Chondrocyte (in vitro differentiated cells): Measurements from ENCODE around the gene DDIT4. TPM values are rescaled to one million over a fixed set of nuclear protein-coding genes. Genes with fewer than 3 reads are reported as not detected.
A peak's percentile ranks its signal among the peaks of the same experiment; 100 is the strongest.

Experiments used
- DNase-seq: peaks from one replicate; pipeline ENCODE4 v3.0.0; 2021; ENCODE audit warnings: mixed read lengths, low spot score
- H3K27ac Mint-ChIP-seq: one replicate; pipeline ENCODE4 v1.8.0; 2021; ENCODE audit warnings: mild to moderate bottlenecking, moderate library complexity, mixed read lengths; ENCODE audit not compliant: unreplicated experiment
- H3K27me3 Mint-ChIP-seq: 2 replicates; pipeline ENCODE4 v1.8.0; 2021; ENCODE audit warnings: low read depth, mixed read lengths
- H3K36me3 Mint-ChIP-seq: 2 replicates; pipeline ENCODE4 v1.8.0; 2021; ENCODE audit warnings: low read depth, mixed read lengths
- H3K4me1 Mint-ChIP-seq: 2 replicates; pipeline ENCODE4 v1.8.0; 2021; ENCODE audit warnings: low read depth, mild to moderate bottlenecking, mixed read lengths
- H3K4me3 Mint-ChIP-seq: one replicate; pipeline ENCODE4 v1.8.0; 2021; ENCODE audit warnings: mild to moderate bottlenecking, moderate library complexity, mixed read lengths; ENCODE audit not compliant: unreplicated experiment
- H3K9me3 Mint-ChIP-seq: 2 replicates; pipeline ENCODE4 v1.8.0; 2021; ENCODE audit warnings: low read depth, mixed read lengths
- total RNA-seq: library from RNA; stranded (reverse); gene quantifications from 3 replicates; pipeline ENCODE4 v1.2.1, GENCODE V29; 2021
- TF ChIP-seq, protein P1 (sequence below): fragments of 200-600 bp; sonication (generic); IDR thresholded peaks from 2 replicates; pipeline ENCODE4 v1.5.0; 2021; ENCODE audit warnings: antibody characterized with exemption, mild to moderate bottlenecking, moderate library complexity

DDIT4 gene
- total RNA-seq, 1 donor from 2014 or later = 241 TPM

- TF ChIP-seq, protein P1, sequence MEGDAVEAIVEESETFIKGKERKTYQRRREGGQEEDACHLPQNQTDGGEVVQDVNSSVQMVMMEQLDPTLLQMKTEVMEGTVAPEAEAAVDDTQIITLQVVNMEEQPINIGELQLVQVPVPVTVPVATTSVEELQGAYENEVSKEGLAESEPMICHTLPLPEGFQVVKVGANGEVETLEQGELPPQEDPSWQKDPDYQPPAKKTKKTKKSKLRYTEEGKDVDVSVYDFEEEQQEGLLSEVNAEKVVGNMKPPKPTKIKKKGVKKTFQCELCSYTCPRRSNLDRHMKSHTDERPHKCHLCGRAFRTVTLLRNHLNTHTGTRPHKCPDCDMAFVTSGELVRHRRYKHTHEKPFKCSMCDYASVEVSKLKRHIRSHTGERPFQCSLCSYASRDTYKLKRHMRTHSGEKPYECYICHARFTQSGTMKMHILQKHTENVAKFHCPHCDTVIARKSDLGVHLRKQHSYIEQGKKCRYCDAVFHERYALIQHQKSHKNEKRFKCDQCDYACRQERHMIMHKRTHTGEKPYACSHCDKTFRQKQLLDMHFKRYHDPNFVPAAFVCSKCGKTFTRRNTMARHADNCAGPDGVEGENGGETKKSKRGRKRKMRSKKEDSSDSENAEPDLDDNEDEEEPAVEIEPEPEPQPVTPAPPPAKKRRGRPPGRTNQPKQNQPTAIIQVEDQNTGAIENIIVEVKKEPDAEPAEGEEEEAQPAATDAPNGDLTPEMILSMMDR = no peak
- H3K4me3 Mint-ChIP-seq = no peak overlapping the region
- H3K9me3 Mint-ChIP-seq = no peaks in the 10 kb centered on the region
- peaks cover 69% of the 10 kb centered on the region for H3K4me1 Mint-ChIP-seq
- H3K27me3 Mint-ChIP-seq = no peaks in the 10 kb centered on the region
- DNase-seq = peak; percentile 36
- no peaks in the 10 kb centered on the region for H3K36me3 Mint-ChIP-seq
- H3K27ac Mint-ChIP-seq = peak overlapping the region; percentile 68
Observed at GRCh38 chr10:72250666-72251065, 23.1 kb upstream of the DDIT4 start.

DNA sequence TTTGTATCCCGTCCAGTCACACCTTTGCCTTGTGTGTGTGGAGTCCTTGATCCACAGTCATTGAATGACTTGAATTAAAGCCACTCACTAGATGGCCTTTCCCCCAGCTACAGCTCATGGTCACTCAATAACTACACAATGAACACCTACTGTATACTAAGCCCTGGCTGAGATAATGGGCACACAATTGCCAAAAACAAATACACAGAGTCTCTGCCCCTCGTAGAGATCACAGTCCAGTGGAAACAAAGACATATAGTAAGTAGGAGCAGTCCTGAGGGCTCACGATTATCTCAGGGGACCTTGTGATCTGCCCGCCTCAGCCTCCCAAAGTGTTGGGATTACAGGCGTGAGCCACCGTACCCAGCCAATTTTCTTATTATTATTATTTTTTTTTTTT is 22.1 kb upstream of the DDIT4 start:
- H3K27me3 Mint-ChIP-seq = no peaks in the 10 kb centered on the region
- TF ChIP-seq, protein P1 = no peak
- H3K4me1 Mint-ChIP-seq = peaks cover 68% of the 10 kb centered on the region
- H3K4me3 Mint-ChIP-seq = no peak overlapping the region
- H3K36me3 Mint-ChIP-seq = no peaks in the 10 kb centered on the region
- DNase-seq = no peak
- no peaks in the 10 kb centered on the region for H3K9me3 Mint-ChIP-seq
- H3K27ac Mint-ChIP-seq = no peak overlapping the region

DNA sequence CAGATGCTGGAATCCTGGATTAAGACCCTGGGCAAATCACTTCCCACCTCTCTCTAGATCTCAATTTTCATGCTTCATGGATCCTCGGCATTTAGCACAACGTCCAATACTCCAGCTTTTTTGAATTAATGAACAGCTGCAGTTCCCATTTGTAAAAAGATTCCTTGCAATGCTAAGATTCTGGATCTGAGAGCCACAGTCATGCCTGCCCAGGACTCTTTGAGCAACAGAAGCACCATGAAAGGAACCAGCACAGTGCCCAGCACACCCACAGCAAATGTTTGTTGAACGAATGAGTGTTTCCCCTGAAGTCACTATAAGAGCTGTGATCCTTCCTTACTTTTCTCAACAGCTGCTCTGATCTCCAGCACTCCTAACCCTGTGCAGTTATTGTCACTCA is 20.8 kb upstream of the DDIT4 start:
- no peak overlapping the region for H3K4me3 Mint-ChIP-seq
- H3K36me3 Mint-ChIP-seq = no peaks in the 10 kb centered on the region
- DNase-seq = no peak
- peak overlapping the region; percentile 33 for H3K27ac Mint-ChIP-seq
- H3K4me1 Mint-ChIP-seq = peaks cover 67% of the 10 kb centered on the region
- TF ChIP-seq, protein P1 = no peak
- H3K27me3 Mint-ChIP-seq = no peaks in the 10 kb centered on the region
- H3K9me3 Mint-ChIP-seq = no peaks in the 10 kb centered on the region

GRCh38 chr10:72253578-72253977 is 20.1 kb upstream of the DDIT4 start:
- TF ChIP-seq, protein P1 = no peak
- Mint-ChIP-seq H3K4me3 (no peak overlapping the region), H3K4me1 (peaks cover 62% of the 10 kb centered on the region), H3K27me3 (no peaks in the 10 kb centered on the region), H3K27ac (no peak overlapping the region), H3K36me3 (no peaks in the 10 kb centered on the region), H3K9me3 (no peaks in the 10 kb centered on the region)
- DNase-seq = no peak

GRCh38 chr10:72254813-72255568 is 18.7 kb upstream of the DDIT4 start:
- Mint-ChIP-seq H3K36me3 (no peaks in the 10 kb centered on the region), H3K9me3 (no peaks in the 10 kb centered on the region), H3K4me1 (peaks cover 67% of the 10 kb centered on the region), H3K27me3 (no peaks in the 10 kb centered on the region), H3K4me3 (peak overlapping the region; percentile 46), H3K27ac (peak overlapping the region; percentile 87)
- DNase-seq = peak; percentile 90
- TF ChIP-seq, protein P1 = peak; percentile 33
